K562 (cell line): Measurements from ENCODE around the gene SLC35D2. TPM values are rescaled to one million over a fixed set of nuclear protein-coding genes. Genes with fewer than 3 reads are reported as not detected.
"Not testable (repeated sequence)": the region's sequence is repeated elsewhere in the genome, so short reads cannot be mapped to it uniquely, and the experiment has no call there.

Experiments
- ATAC-seq: fragments of 200-7000 bp; cut with Tn5 transposase; 3 replicates; pipeline ENCODE4 v1.9.1; 2020; ENCODE audit warnings: moderate library complexity
- BruUV-seq: library from RNA; stranded (reverse); fragments of 400-500 nt; replicated peaks from 2 replicates; lab custom pipeline; 2021; lab: Mats Ljungman, UMichigan
- CTCF ChIA-PET: fragments of 300-600 bp; formaldehyde crosslinking; extraction: SDS; loops from one replicate; lab custom pipeline; 2021; ENCODE audit warnings: low intra/inter-chr PET ratio; lab: Yijun Ruan, JAX
- POLR2A ChIA-PET: fragments of 300-600, 350-650 bp; sonication (Branson Sonifier 250); formaldehyde crosslinking; extraction: SDS; loops from one replicate; lab custom pipeline; 2021; ENCODE audit warnings: antibody characterized with exemption, inconsistent platforms; lab: Yijun Ruan, JAX
- DNase-seq, 4 experiments: peaks; one replicate each; pipeline versions ENCODE4 v3.0.0 to v3.0.0-alpha.2; 2011 to 2018; ENCODE audit warnings: low spot score in 3 of 4, mixed read lengths in 3 of 4; ENCODE audit errors: extremely low read depth in 1 of 4
- FAIRE-seq: peaks from 2 replicates; lab custom pipeline; 2011; peaks lifted over from hg19 to GRCh38; lab: Jason Lieb, UNC
- H2AFZ ChIP-seq: 2 replicates; pipeline ENCODE4 v1.6.0; 2011; ENCODE audit warnings: low read depth, low read length, control low read depth, inconsistent platforms
- H3K27ac ChIP-seq: fragments of 200-600 bp; 3 replicates; pipeline ENCODE4 v1.8.0; 2011; ENCODE audit warnings: low read depth, mild to moderate bottlenecking, control low read depth, inconsistent platforms, low read length, moderate library complexity, mixed read lengths; ENCODE audit errors: extremely low read depth
- H3K27me3 ChIP-seq, 2 experiments: fragments of 300-600 bp in 1 of 2; 2 replicates in 1 of 2; 3 replicates in 1 of 2; pipeline versions ENCODE4 v1.6.0 to v1.8.0; 2011; ENCODE audit warnings: inconsistent platforms in 2 of 2, low read length in 2 of 2, mild to moderate bottlenecking in 1 of 2, mixed read lengths in 1 of 2, moderate library complexity in 1 of 2; ENCODE audit not compliant: control insufficient read depth in 2 of 2, insufficient read depth in 2 of 2
- H3K36me3 ChIP-seq: fragments of 300-600 bp; 3 replicates; pipeline ENCODE4 v1.8.0; 2011; ENCODE audit warnings: mild to moderate bottlenecking, low read length, inconsistent platforms; ENCODE audit not compliant: control insufficient read depth, insufficient read depth
- H3K4me1 ChIP-seq, 2 experiments: fragments of 200-600 bp in 1 of 2; replicated peaks in 1 of 2; 2 replicates in 1 of 2; 3 replicates in 1 of 2; pipeline versions ENCODE4 v1.5.1 to v1.8.0; 2011; ENCODE audit warnings: inconsistent platforms in 2 of 2, low read length in 2 of 2, mild to moderate bottlenecking in 1 of 2, mixed read lengths in 1 of 2, moderate library complexity in 1 of 2; ENCODE audit not compliant: control insufficient read depth in 2 of 2, insufficient read depth in 2 of 2
- H3K4me2 ChIP-seq: 2 replicates; pipeline ENCODE4 v1.6.1; 2011; ENCODE audit warnings: low read length, control low read depth, inconsistent platforms, mixed read lengths; ENCODE audit not compliant: insufficient read depth
- H3K4me3 ChIP-seq: fragments of 200-600 bp; sonication (generic), shearing (Covaris generic); 2 replicates; pipeline ENCODE4 v1.5.1; 2016; ENCODE audit warnings: control low read depth, inconsistent platforms
- H3K79me2 ChIP-seq: fragments of 200-600 bp; 3 replicates; pipeline ENCODE4 v1.8.0; 2011; ENCODE audit warnings: low read length, inconsistent platforms; ENCODE audit not compliant: control insufficient read depth, insufficient read depth
- H3K9ac ChIP-seq, 2 experiments: 2 replicates each; pipeline versions ENCODE4 v1.6.0 to v1.6.1; 2011; ENCODE audit warnings: low read depth in 2 of 2, low read length in 2 of 2, control low read depth in 1 of 2, inconsistent platforms in 1 of 2, mild to moderate bottlenecking in 1 of 2, mixed read lengths in 1 of 2; ENCODE audit not compliant: insufficient read depth in 1 of 2
- H3K9me1 ChIP-seq: one replicate; pipeline ENCODE4 v1.6.0; 2011; ENCODE audit warnings: inconsistent platforms, mild to moderate bottlenecking, low read length, moderate library complexity; ENCODE audit not compliant: control insufficient read depth, insufficient read depth
- H3K9me3 ChIP-seq: replicated peaks from 2 replicates; pipeline ENCODE4 v1.5.1; 2011; ENCODE audit warnings: low read depth, low read length, inconsistent platforms; ENCODE audit not compliant: control insufficient read depth, insufficient read depth
- H4K20me1 ChIP-seq: replicated peaks from 2 replicates; pipeline ENCODE4 v1.6.1; 2011; ENCODE audit warnings: low read length, inconsistent platforms, mixed read lengths; ENCODE audit not compliant: control insufficient read depth, insufficient read depth
- WGBS: fragments of 100-300 bp; shearing (Covaris generic); methylation state at CpG from one replicate; pipeline ENCODE4 v1.1.6; 2016; ENCODE audit warnings: low coverage, mixed read lengths; ENCODE audit not compliant: insufficient coverage; ENCODE audit errors: missing lambda C conversion rate; 5-methylcytosine and 5-hydroxymethylcytosine counted together
- in situ Hi-C: fragments of 300-500 bp; cut with MboI; formaldehyde crosslinking; loops from 4 replicates; pipeline ENCODE4 v1.15.0; 2018; ENCODE audit warnings: inconsistent platforms, mixed read lengths
- intact Hi-C: fragments of 100-400 bp; cut with micrococcal nuclease; formaldehyde crosslinking; loops from 2 replicates; pipeline ENCODE4 v1.14.2; 2022
- polyA plus RNA-seq, 8 experiments: library from polyadenylated mRNA; depleted of rRNA in 4 of 8; stranded (reverse) in 5 of 8; unstranded in 3 of 8; fragments of >200 nt; fragmentation: Nextera tagmentation in 2 of 8; fragmentation: Illumina TruSeq in 1 of 8; extraction: Ambion mirVana in 2 of 8; extraction: Trizol in 1 of 8; gene quantifications; 2 replicates each; pipeline versions ENCODE4 v1.2.1 to v1.2.3, GENCODE V29; 2011 to 2014; ENCODE audit warnings: inconsistent platforms in 1 of 8, missing spikeins in 1 of 8
- total RNA-seq, 7 experiments: library from RNA; depleted of rRNA in 6 of 7; stranded (reverse); fragments of >200 nt in 6 of 7; fragmentation: Illumina TruSeq in 2 of 7; extraction: Trizol in 2 of 7; gene quantifications; 2 replicates each; pipeline versions ENCODE4 v1.2.1 to v1.2.3, GENCODE V29; 2011 to 2021; ENCODE audit warnings: low replicate concordance in 1 of 7
- TF ChIP-seq, protein P1 (sequence below), 2 experiments: fragments of 450-650 bp in 1 of 2; sonication (generic) in 1 of 2; formaldehyde crosslinking in 1 of 2; IDR thresholded peaks; 2 replicates each; pipeline versions ENCODE4 v1.7.1 to v1.9.0; 2016 to 2022; ENCODE audit warnings: inconsistent platforms in 1 of 2, mild to moderate bottlenecking in 1 of 2, missing genetic modification reagents in 1 of 2

Gene SLC35D2
- total and polyA plus RNA-seq, 9 of the 15 experiments (the other 6 are each of a cell fraction or from before 2014, with no cell fraction given) = 2.9 to 14.9 (median 11.7) TPM

DNA sequence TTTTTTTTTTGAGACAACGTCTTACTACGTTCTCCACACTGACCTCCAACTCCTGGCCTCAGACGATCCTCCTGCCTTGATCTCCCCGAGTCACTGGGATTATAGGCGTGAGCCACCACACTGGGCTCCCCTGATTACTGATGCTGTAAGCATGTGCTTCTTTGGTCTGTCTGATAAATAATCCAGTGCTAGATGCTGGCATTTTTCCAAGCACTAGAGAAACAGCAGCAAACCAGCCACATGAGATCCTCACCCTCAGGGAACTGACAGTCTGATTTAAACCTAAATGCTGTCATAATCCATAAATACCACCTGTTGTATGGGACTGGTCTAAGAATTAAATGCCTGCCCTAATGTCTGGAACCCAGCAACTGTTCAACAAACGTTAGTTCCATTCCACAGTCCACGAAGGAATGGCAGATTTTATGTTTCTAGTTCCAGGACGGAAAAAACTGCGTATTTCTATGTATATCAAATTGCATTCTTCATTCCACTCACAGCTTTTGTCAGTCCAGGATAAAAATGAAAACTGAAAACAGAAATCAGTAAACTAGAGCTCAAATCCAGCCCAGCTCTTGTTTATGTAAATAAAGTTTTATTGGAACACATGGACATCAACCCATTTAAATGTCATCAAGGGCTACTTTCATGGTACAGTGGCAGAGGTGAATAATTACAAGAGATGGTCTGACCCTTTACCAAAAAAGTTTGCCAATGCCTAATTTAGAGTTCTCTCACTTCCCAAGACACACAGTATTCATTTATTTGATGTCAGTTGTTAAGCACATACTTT lies 20.1 kb downstream of the SLC35D2 start (continued):
- TF ChIP-seq, protein P1, sequence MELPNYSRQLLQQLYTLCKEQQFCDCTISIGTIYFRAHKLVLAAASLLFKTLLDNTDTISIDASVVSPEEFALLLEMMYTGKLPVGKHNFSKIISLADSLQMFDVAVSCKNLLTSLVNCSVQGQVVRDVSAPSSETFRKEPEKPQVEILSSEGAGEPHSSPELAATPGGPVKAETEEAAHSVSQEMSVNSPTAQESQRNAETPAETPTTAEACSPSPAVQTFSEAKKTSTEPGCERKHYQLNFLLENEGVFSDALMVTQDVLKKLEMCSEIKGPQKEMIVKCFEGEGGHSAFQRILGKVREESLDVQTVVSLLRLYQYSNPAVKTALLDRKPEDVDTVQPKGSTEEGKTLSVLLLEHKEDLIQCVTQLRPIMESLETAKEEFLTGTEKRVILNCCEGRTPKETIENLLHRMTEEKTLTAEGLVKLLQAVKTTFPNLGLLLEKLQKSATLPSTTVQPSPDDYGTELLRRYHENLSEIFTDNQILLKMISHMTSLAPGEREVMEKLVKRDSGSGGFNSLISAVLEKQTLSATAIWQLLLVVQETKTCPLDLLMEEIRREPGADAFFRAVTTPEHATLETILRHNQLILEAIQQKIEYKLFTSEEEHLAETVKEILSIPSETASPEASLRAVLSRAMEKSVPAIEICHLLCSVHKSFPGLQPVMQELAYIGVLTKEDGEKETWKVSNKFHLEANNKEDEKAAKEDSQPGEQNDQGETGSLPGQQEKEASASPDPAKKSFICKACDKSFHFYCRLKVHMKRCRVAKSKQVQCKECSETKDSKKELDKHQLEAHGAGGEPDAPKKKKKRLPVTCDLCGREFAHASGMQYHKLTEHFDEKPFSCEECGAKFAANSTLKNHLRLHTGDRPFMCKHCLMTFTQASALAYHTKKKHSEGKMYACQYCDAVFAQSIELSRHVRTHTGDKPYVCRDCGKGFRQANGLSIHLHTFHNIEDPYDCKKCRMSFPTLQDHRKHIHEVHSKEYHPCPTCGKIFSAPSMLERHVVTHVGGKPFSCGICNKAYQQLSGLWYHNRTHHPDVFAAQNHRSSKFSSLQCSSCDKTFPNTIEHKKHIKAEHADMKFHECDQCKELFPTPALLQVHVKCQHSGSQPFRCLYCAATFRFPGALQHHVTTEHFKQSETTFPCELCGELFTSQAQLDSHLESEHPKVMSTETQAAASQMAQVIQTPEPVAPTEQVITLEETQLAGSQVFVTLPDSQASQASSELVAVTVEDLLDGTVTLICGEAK (IDR thresholded peaks at IDR 0.05) = peak; percentile 89
- TF ChIP-seq, protein P1 (CRISPR knock-in tag; IDR thresholded peaks at IDR 0.05) = peak; percentile 61

DNA sequence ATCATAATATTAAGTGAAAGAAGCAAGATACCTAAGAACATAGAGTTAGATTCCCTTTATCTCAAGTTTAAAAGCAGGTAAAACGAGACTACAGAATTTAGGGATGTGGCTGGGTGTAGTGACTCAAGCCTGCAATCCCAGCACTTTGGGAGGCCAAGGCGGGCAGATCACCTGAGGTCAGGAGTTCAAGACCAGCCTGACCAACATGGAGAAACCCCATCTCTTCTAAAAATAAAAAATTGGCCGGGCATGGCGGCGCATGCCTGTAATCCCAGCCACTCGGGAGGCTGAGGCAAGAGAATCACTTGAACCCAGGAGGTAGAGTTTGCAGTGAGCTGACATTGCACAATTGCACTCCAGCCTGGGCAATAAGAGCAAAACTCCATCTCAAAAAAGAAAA lies 21.4 kb downstream of the SLC35D2 start:
- H3K27me3 ChIP-seq, ATAC-seq, BruUV-seq, POLR2A ChIA-PET, H3K27ac ChIP-seq, H3K4me2 ChIP-seq, intact Hi-C loops, H3K79me2 ChIP-seq, DNase-seq, H3K9ac ChIP-seq, H3K9me1 ChIP-seq, in situ Hi-C loops, H3K36me3 ChIP-seq, H3K9me3 ChIP-seq, H3K4me1 ChIP-seq, CTCF ChIA-PET, H2AFZ ChIP-seq, H3K4me3 ChIP-seq, FAIRE-seq, H4K20me1 ChIP-seq: not testable (repeated sequence)
- WGBS = 61% methylated on average over 3 of the region's 6 CpGs
